ENCODE data around the gene ADGRD2.

ADGRD2 gene

DNA sequence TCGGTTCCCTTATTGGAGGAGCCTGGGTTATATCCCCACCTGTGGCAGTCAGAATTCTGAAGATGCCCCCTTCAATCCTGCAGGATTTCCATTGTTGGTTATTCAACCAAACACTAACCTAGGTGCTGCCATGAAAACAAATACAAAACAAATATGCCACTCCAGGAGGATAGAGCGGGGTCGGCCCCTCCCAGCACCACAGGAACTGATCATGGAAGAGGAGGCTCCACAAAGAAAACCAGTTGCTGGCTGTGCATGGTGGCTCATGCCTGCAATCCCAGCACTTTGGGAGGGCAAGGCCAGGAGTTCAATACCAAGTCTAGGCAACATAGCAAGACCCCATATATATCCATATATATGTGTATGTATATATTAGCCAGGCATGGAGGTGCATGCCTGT lies 13.2 kb upstream of the ADGRD2 start:
- no peak for DNase-seq (ENCODE audit: low read depth)
- no peak overlapping the region for H3K4me3 ChIP-seq (ENCODE audit: low read depth, low read length)
- TF ChIP-seq, protein P1, sequence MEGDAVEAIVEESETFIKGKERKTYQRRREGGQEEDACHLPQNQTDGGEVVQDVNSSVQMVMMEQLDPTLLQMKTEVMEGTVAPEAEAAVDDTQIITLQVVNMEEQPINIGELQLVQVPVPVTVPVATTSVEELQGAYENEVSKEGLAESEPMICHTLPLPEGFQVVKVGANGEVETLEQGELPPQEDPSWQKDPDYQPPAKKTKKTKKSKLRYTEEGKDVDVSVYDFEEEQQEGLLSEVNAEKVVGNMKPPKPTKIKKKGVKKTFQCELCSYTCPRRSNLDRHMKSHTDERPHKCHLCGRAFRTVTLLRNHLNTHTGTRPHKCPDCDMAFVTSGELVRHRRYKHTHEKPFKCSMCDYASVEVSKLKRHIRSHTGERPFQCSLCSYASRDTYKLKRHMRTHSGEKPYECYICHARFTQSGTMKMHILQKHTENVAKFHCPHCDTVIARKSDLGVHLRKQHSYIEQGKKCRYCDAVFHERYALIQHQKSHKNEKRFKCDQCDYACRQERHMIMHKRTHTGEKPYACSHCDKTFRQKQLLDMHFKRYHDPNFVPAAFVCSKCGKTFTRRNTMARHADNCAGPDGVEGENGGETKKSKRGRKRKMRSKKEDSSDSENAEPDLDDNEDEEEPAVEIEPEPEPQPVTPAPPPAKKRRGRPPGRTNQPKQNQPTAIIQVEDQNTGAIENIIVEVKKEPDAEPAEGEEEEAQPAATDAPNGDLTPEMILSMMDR (IDR thresholded peaks at IDR 0.05; ENCODE audit: low read depth, low read length, missing control alignments) = no peak

DNA sequence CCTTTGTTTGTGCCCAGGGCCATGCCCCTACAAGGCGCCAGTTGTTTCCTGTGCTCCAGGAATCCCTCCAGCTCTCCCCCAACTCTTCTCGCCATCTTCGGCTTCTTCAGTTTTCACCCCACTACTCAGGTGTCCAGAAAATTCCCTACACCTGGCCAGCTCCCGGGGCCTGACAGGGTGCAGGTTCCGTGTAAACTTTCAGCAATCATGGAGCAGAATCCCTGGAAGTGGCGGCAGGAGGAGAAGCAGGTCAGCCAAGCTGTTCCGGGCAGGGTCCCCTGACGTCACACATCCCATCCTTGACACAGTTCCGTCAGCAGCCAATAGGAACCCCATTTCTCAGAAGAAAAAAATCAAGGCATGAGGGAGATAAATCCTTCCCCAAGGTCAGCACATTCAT lies 12.2 kb upstream of the ADGRD2 start:
- TF ChIP-seq, protein P1 (IDR thresholded peaks at IDR 0.05; ENCODE audit: low read depth, low read length, missing control alignments) = no peak
- H3K4me3 ChIP-seq (ENCODE audit: low read depth, low read length) = no peak overlapping the region
- DNase-seq (ENCODE audit: low read depth) = no peak

DNA sequence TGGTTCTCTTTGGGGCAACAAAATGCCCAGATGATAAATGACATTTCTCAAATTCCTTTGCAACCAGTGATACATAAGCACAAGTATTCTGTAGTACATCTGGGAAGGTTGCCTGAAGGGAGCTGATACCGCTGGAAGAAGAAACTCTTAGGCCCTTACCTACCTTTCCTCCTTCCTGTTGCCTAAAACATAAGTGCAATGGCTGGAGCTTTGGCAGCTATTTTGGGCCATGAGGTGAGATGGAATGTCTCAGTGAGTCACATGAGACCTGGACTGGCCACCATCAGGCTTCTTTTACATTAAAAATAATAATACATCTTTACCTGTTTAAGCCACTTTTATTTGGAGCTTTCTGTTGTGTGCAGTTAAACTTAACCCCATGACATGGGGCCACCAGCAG lies 11.2 kb upstream of the ADGRD2 start:
- no peak for DNase-seq (ENCODE audit: low read depth)
- no peak overlapping the region for H3K4me3 ChIP-seq (ENCODE audit: low read depth, low read length)
- TF ChIP-seq, protein P1 (IDR thresholded peaks at IDR 0.05; ENCODE audit: low read depth, low read length, missing control alignments) = no peak

DNA sequence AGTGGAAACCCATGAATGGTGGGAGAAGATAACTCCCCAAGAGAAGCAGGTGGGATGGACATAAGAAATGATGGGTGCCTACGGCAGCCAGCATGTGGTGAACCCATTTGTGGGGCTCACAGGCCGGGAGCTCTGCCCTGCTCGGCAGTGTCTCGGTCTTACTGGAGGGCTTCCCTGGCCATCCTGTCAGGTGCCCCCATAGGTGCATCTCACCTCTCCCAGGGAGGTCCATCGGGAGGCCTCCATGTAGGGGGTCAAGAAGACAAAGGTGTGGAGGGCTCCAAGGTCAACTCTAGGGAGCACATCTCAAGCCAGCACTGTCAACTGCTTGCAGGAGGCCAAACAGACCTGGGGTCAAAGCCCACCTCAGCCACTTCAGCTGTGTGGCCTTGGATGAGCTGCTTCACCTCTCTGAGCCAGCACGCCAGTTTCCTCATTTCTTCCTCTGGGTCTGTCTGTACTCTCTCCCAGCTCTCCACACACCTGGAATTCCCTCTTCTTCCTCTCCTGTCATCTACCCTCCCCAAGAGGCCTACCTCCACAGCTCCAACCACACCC lies 10.5 kb upstream of the ADGRD2 start:
- DNase-seq (ENCODE audit: low read depth) = no peak
- H3K4me3 ChIP-seq (ENCODE audit: low read depth, low read length) = no peak overlapping the region
- TF ChIP-seq, protein P1 (IDR thresholded peaks at IDR 0.05; ENCODE audit: low read depth, low read length, missing control alignments) = no peak

DNA sequence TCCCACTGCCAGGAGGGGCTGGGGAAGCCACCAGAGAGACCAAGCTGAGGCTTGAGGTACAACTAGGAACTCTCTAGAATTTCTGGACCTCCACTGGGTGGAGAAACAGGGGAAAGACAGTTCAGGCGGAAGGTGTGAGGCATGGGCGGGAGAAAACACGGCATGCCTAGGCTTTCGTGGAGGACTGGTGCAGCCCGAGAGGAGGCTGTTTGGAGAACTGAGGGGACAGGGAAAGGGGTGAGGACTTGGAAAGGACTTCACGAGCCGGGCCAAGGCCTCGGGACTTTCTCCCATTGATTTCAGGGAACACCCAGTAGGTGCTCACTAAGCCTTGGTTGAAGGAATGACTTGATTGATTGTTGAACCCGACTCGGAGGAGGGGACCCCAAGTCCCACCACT lies 9.5 kb upstream of the ADGRD2 start:
- DNase-seq (ENCODE audit: low read depth) = no peak
- TF ChIP-seq, protein P1 (IDR thresholded peaks at IDR 0.05; ENCODE audit: low read depth, low read length, missing control alignments) = no peak
- no peak overlapping the region for H3K4me3 ChIP-seq (ENCODE audit: low read depth, low read length)

DNA sequence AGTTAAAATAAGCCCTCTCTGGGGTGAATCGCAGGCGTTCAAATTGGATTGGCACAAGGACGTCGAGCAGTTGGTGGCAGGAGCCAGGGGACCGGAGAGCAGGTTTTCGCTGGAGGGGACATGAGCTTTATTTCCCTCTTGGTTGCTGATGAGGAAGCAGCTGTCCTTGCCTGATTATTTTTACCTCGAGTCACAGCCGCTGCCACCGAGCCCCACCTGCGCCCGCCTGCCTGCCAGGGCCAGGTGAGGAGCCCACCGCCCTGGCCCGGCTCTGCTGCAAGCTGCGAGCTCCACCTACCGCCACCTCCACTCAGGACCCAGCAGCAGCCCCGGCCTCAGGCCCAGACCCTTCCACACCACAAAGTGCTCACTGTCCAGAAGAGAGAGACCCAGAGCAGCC lies 9.0 kb upstream of the ADGRD2 start:
- no peak overlapping the region for H3K4me3 ChIP-seq (ENCODE audit: low read depth, low read length)
- TF ChIP-seq, protein P1 (IDR thresholded peaks at IDR 0.05; ENCODE audit: low read depth, low read length, missing control alignments) = no peak
- DNase-seq (ENCODE audit: low read depth) = no peak

DNA sequence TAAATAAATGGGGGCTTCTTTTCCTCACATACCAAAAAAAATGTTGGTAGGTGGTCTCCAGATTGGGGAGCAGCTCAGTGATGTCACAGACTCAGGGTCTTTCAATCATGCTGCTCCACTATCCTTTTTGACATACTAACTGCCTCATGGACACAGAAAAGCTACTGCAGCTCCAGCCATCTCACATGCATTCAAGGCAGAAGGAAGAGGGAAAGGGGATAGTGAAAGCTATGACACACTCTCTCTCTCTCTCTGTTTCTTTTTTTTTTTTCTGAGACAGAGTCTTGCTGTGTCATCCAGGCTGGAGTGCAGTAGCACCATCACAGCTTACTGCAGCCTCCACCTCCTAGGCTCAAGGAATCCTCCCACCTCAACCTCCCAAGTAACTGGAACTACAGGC lies 7.9 kb upstream of the ADGRD2 start:
- TF ChIP-seq, protein P1 (IDR thresholded peaks at IDR 0.05; ENCODE audit: low read depth, low read length, missing control alignments) = no peak
- H3K4me3 ChIP-seq (ENCODE audit: low read depth, low read length) = no peak overlapping the region
- DNase-seq (ENCODE audit: low read depth) = no peak
